Right renal pelvis (tissue), 4 donors: ENCODE results near the gene CYLD. TPM values are rescaled to one million over a fixed set of nuclear protein-coding genes. Genes with fewer than 3 reads are reported as not detected.
A peak's percentile ranks its signal among the peaks of the same experiment; 100 is the strongest.

ENCODE experiments used
- DNase-seq, 4 donors: peaks; one replicate each; pipeline ENCODE4 v3.0.0-alpha.2; 2013; ENCODE audit warnings: low read depth in 4 of 4, low spot score in 3 of 4, missing footprints in 1 of 4
- polyA plus RNA-seq, 4 donors: library from polyadenylated mRNA; unstranded; fragments of 120-200 nt; gene quantifications; one replicate each; pipeline ENCODE4 v1.2.1, GENCODE V29; 2013; ENCODE audit not compliant: insufficient read length in 4 of 4

The CYLD gene
- 10 to 100 TPM; 20.4 to 32.0 (median 26.8) TPM for polyA plus RNA-seq

- DNase-seq: peak; percentile 95 to 99 (median 98)
These were observed at the start of gene CYLD for GRCh38 chr16:50741781-50742575. CYLD (plus strand) TSS chr16:50742086; CDS start chr16:50749699, 7,613 bp downstream.

GRCh38 chr16:50692644-50692998 lies 49.3 kb upstream of the CYLD start:
- DNase-seq: no peak

- DNase-seq: no peak
These were observed 48.7 kb upstream of the CYLD start, which contains the start of gene NOD2 for GRCh38 chr16:50692999-50693781. NOD2 (plus strand) TSS chr16:50693606; CDS start chr16:50699496, 5,890 bp downstream.

- no peak for DNase-seq
These were observed 47.7 kb upstream of the CYLD start for GRCh38 chr16:50694206-50694605.

- no peak for DNase-seq
These were observed 46.6 kb upstream of the CYLD start for GRCh38 chr16:50695017-50696000.

- no peak for DNase-seq
These were observed 45.8 kb upstream of the CYLD start for GRCh38 chr16:50696126-50696525.

GRCh38 chr16:50696575-50697420 lies 45.1 kb upstream of the CYLD start:
- DNase-seq: no peak

- DNase-seq: no peak
These were observed 44.5 kb upstream of the CYLD start for GRCh38 chr16:50697421-50697715.

GRCh38 chr16:50697881-50698767 lies 43.8 kb upstream of the CYLD start:
- DNase-seq: no peak

GRCh38 chr16:50699326-50700159 lies 42.3 kb upstream of the CYLD start:
- no peak for DNase-seq

GRCh38 chr16:50702725-50703124 lies 39.2 kb upstream of the CYLD start:
- no peak for DNase-seq

GRCh38 chr16:50704245-50704644 lies 37.6 kb upstream of the CYLD start:
- DNase-seq: no peak

GRCh38 chr16:50705436-50706110 lies 36.3 kb upstream of the CYLD start:
- no peak for DNase-seq

- DNase-seq: no peak
These were observed 35.6 kb upstream of the CYLD start for GRCh38 chr16:50706250-50706649.

- DNase-seq: no peak
These were observed 33.4 kb upstream of the CYLD start for GRCh38 chr16:50708373-50709060.

GRCh38 chr16:50709061-50709684 lies 32.7 kb upstream of the CYLD start:
- DNase-seq: no peak
